Parietal lobe (tissue), 1 donor: ENCODE measurements around the gene HAND1. TPM values are rescaled to one million over a fixed set of nuclear protein-coding genes. Genes with fewer than 3 reads are reported as not detected.

Experiments
- total RNA-seq: library from RNA; depleted of rRNA; stranded (reverse); fragments of >200 nt; gene quantifications from one replicate; pipeline ENCODE4 v1.2.3, GENCODE V29; 2014

Gene HAND1
- not detected for total RNA-seq

DNA sequence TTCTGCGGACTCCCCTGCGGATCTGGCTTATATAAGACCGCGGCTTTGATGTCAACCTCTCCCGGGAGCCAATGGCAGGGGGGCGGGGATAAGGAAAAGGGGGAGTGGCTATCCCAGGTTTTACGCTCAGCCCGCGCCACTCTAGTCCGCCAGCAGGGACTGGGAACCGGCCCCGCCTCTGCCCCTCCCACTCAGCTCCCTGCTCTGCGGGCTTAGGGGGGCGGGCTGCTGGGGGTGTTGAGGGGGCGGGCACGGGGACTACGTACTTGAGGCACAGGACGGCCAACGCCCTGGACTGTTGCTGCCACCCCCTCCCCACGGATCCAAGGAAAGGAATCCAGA is at the start of gene HAND1:
HAND1 (minus strand) TSS at position 4 of the 342 bp plus-strand sequence. CDS start 219 bp downstream, outside the sequence.

DNA sequence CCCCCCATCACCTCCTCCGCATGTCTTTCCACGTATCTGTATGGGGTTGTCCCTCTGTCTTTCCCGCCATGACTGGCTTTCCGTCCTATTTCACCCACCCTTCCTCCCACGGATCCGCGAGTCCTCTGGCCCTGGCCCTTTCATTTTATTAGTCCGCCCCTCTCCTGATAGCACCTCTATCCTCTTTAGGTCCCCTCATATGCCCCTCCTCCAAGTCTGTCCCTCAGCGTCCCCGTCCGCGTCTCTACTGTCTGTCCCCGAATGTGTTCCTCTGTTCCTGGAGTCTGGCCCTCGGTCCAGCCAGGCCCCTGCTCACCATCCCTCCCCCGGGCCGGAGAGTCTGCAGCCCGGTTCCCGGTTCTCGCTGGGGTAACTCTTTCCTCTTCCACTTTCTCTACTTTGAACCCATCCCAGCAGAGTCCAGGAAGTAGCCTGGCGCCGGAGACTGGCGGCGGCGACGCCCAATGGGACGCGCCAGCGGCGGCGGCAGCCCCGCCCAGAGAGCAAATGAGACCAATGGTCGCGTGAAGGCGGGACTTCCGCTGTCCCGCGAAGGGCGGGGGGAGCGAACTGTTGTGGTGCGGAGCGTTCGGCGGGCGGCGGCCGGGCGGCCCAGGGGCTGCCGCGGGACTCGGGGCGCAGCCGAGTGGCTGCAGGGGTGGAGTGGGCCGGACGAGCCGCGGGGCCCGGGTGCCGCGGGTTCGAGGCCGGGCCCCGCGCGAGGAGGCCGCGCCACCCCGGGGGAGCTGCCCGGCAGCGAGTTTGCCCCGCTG is 32.4 kb downstream of the HAND1 start, which contains the start of gene SAP30L:
SAP30L (plus strand) TSS at position 576 of the 773 bp plus-strand sequence. CDS start 608 bp downstream, outside the sequence.

Other genes starting within 250 kb of the HAND1 start
- 20.0 TPM for gene SAP30L, start 32.2 kb downstream of the HAND1 start, total RNA-seq